ENCODE results near the gene LY6G5C.

- no peak for TF ChIP-seq CTCF (conservative IDR thresholded peaks at IDR 0.05 in 1 of 2, IDR thresholded peaks at IDR 0.05 in 1 of 2; ENCODE audit: low read depth in 1 of 2, low read length in 2 of 2)
- TF ChIP-seq EZH2 (IDR thresholded peaks at IDR 0.05; ENCODE audit: low read length, missing control alignments): no peak
Observed at GRCh38 chr6:31658983-31659648, 21.8 kb downstream of the LY6G5C start.
